Left cardiac atrium (tissue), 4 donors: ENCODE results near the gene SFMBT2. TPM values are rescaled to one million over a fixed set of nuclear protein-coding genes. Genes with fewer than 3 reads are reported as not detected.

Experiments used
- ATAC-seq, 2 donors: fragments of 200-7000 bp; cut with Tn5 transposase; one replicate each; pipeline ENCODE4 v1.9.1; 2020; ENCODE audit warnings: mild to moderate bottlenecking in 2 of 2, moderate library complexity in 2 of 2
- DNase-seq: peaks from one replicate; pipeline ENCODE4 v3.0.0-alpha.2; 2020
- intact Hi-C, 2 donors: fragments of 100-400 bp; cut with DNase I; formaldehyde crosslinking; loops; one replicate each; pipeline versions ENCODE4 v1.14.1 to v1.15.1; 2022 to 2023
- total RNA-seq, 2 donors: library from RNA; stranded (reverse); fragmentation: NEBNext Ultra II Directional; extraction: Animal tissue kit (Norgen Biotek cat#: 25700); gene quantifications; one replicate each; pipeline ENCODE4 v1.2.1, GENCODE V29; 2021
- donor health status: DM: no; HTN: yes; CAD: no.
- donor health status: DM: no; HTN: yes; CAD: no; lungs with severe emphysema.
- donor health status: DM: yes; HTN: yes; CAD: no.
- donor health status: Dilated cardiomyopathy.

The SFMBT2 gene
- total RNA-seq, 2 donors from 2014 or later, result 9.9 to 11.4 TPM

DNA sequence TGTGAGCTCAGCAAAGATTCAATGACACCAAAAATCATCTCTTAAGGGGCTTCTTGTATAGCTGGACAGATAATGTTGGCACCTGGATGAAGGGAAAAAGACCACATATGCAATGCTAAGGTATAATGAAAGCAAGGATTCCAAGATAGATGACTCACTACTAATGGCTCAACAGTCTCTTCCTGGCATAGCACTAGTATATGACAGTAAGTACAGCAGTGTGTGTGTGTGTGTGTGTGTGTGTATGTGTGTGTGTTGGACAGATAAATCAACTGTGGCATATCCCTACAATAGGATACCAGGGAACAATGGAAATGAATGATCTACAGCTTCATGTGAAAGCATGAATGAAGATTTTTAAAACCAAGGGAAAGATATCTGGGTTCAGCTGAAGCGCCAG, 257.1 kb downstream of the SFMBT2 start:
- ATAC-seq (no peak), DNase-seq (no peak)
- intact Hi-C loops, result no loop called here

DNA sequence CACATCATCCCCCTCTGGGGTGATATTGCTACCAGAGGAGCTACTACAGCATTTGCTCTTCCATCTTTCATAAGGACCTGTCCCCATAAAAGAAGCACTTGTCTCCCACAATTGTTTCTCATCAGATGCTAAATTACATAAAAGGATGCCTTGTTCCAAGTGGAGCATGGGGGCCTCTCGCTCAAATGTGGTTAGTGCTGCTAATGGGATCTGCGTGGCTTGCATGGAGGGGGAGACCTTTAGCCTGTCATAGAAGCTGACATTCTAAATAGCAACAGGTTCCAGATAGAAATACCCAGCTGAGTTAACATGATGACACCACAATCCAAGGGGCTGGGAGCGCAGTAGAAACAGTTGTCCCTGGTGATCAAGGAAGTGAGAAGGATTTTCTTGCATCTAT, 257.9 kb downstream of the SFMBT2 start:
- DNase-seq (no peak), ATAC-seq (no peak)
- intact Hi-C loops, result no loop called here

DNA sequence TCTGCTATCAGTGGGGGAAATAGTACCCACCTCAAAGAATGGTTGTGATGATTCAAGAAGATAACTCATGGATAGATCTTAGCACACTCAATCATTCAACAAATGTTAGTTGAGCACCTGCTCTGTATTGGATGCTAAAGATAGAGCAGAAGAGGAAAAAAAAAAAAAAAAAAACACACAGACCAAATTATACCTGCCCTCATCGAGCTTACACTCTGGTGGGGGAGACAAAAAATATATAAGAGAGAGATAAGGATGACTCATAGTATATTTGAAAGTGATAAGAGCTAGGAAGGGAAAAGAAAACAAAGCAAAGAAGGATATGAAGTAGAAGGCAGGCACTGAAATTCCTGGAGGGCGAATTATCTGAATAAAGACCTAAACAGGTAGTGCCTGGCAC, 258.5 kb downstream of the SFMBT2 start:
- DNase-seq (no peak), ATAC-seq (no peak)
- intact Hi-C loops, result no loop called here

DNA sequence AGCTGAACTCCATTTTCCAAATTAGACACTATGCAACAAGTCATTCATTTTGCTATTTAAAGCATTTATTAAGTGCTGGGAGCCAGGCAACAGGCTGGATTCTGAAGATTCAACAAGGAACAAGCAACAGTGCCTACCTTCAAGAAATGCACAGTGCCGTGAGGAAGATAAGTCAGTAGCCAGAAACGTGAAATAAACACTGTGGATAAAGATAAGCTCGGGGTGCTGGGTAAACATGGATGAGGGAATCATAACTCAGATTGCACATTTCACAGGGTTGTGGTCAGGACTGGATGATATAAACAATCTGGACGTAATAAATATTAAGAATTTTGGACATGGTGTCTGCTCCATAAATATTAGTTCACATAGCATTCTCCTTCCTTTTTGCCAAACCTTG, 259.3 kb downstream of the SFMBT2 start:
- DNase-seq (no peak), ATAC-seq (no peak)
- intact Hi-C loops, result no loop called here

DNA sequence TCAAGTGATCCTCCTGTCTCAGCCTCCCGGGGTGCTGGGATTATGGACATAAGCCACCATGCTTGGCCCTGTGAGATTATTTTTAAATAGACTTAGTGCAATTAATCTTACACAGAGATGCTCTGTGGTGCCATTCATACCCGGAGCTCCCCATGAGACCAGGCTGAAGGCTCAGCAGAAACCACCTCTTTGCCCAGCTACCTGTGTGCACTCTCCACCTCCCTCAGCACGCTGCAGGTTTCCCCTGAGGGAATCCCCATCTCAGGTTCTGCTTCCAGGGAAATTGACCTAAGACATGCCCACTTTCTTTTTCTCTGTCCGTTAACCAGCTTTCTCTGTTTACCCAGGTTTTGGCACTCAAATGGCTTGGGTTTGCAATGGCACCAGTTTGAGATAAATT, 260.5 kb downstream of the SFMBT2 start:
- DNase-seq (no peak), ATAC-seq (no peak)
- intact Hi-C loops, result no loop called here

DNA sequence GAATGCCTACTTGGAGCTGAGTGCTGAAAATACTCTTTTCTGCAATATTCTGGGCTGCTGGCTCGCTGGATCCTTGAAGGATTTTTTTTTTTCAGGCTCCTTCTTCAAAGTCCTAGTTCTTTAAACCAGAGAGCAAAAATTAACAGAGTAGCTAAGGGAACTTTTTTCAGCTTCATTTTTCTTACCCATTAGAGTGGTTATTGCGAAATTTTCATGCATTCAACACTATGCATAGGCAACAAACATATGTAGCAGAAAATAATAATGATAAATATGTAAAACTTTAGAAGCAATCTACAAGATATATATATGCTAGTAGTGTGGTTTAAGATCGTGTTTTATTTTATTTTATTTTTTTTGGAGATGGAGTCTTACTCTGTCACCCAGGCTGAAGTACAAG, 264.6 kb downstream of the SFMBT2 start:
- ATAC-seq (no peak), DNase-seq (no peak)
- intact Hi-C loops, result no loop called here

DNA sequence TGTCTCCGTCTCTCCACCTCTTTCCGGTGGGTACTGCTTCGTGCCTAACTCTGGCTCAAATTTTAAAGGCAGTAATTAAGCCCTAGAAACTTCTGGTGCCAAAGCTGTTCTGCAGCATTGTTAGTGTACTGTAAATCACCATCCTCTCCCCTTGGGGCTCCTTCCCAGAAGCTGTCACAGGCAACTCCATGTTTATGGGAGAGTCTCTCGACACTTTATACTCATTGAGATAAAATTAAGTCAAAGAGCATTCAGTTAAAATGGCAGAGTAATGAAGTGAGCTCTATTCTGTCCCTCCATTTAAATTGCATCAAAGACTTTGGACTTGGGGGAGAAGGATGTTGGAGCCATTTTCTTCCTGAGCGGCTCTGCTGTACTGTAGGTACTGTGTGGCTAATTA, 274.8 kb downstream of the SFMBT2 start:
- ATAC-seq (no peak), DNase-seq (no peak)
- intact Hi-C loops, result no loop called here

DNA sequence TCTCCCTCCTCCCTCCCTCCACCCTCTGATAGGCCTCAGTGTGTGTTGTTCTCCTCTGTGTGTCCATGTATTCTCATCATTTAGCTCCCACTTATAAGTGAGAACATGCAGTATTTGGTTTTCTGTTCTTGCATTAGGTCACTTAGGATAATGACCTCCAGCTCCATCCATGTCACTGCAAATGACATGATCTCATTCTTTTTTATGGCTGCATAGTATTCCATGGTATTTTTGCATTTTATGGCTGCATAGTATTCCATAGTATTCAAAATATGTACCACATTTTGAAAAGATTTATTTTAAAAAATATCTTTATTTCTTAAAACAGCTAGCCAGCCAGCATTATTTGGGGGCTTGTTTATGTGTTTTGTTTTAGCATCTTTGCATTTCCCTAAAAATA, 275.6 kb downstream of the SFMBT2 start:
- intact Hi-C loops, result no loop called here
- ATAC-seq (no peak), DNase-seq (no peak)

DNA sequence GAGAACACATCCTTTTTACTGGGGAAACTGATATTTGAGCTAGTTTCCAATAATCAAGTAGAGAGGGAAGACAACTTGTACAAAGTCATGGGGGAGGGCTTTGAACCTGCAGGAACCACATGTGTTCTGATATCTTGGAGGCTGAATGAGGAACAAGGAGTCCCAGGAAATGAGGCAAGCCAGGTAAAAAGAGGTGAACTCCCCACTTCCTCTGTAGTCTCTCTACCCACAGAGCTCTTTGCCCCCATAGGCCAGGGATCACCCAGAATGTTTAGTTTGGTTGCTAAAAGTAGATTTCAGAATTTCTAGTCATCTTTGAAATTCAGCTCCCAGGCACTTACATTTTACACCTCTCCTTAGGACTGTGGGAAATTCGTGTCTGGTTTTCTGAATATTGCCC, 276.4 kb downstream of the SFMBT2 start:
- ATAC-seq, result no peak
- DNase-seq, result no peak
- intact Hi-C loops, result no loop called here

DNA sequence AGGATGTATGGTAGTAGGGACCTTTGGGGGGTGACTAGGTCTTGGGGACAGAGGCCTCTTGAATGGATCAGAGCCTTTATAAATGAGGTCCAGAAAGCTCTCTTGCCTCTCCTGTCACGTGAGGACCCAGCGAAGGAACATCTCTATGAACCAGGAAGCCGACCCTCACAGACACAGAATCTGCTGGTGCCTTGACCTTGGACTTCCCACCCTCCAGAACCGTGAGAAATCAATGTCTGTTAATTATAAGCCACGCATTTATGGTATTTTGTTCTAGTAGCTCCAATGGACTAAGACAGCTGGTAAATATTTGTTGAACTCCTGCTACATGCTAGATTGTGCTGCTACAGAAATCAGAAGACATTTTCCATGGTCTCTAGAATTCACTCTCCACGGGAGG, 276.9 kb downstream of the SFMBT2 start:
- DNase-seq (no peak), ATAC-seq (no peak)
- intact Hi-C loops, result no loop called here

DNA sequence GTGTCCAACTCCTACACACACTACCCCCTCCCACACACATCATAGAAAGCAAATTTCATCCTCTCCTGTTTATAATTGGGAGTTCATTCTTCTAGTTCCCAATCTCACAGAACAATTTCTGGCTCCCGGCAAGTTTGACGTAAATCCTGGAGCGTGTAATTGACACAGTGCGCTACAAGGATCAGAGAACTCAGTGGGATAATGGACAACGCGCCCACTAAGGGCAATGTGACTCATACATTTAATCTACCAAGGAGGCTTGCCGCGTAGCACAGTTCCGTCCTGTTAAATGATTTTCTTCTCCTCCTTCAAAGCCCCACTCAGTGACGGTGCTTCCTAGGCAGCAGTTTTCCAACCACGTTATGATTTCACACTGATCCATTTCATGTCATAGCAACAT, 277.6 kb downstream of the SFMBT2 start:
- intact Hi-C loops, result no loop called here
- no peak for ATAC-seq
- DNase-seq, result no peak

DNA sequence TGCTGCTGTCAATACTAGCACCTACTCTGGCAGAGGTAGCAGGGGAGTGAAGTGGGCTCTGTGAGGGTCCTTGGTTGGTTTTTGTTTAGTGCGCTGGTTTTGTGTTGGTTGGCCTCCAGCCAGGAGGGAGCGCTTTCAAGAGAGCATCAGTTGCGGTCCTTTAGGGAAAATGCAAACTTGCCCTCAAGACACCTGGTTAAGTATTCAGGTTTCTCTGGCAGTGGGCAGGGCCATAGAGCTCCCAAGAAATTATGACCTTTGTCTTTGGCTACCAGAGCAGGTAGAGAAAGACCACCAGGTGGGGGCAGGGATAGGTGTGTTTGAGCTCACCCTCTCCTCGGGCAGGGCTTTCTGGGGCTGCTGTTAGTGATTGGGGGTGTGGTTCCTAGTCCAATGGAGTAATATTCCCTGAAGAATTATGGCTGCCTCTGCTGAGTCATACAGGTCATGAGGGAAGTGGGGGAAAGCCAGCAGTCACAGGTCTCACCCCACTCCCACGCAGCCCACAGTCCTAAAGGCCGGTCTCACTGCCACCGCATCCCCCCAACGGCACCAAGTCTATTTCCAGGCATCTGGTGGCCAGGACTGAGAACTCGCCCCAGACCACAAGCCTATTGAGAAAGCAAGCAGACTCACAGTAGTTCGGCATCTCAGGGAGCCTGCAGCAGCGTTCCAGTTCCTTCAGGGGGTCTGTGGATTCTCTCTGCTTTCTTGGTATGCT, 280.5 kb downstream of the SFMBT2 start:
- ATAC-seq, result no peak
- no peak for DNase-seq
- intact Hi-C loops, result no loop called here

DNA sequence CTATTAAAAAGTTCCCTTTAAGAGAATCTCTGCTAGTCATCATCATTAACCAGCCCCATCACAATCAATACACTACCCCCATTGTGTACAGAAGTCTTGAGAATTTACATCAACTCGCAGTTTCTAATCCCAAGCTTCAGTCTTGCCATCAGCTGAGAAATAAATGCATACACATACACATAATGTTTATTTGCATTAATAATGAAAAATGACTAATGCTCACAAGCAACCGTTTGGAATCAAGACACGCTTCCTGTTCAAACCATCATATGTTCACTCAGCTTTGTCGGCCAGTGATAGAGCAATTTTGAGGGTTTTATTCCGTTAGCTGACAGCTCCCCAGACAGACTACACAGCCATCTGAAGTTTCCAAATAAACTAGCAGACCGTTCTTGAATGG, 287.1 kb downstream of the SFMBT2 start:
- DNase-seq (no peak), ATAC-seq (no peak)
- intact Hi-C loops, result loop anchor here (5.0 kb wide), 2 partner anchors 289 to 294 kb away; partner anchors contain the start of gene SFMBT2 (in 1 of the 2)

DNA sequence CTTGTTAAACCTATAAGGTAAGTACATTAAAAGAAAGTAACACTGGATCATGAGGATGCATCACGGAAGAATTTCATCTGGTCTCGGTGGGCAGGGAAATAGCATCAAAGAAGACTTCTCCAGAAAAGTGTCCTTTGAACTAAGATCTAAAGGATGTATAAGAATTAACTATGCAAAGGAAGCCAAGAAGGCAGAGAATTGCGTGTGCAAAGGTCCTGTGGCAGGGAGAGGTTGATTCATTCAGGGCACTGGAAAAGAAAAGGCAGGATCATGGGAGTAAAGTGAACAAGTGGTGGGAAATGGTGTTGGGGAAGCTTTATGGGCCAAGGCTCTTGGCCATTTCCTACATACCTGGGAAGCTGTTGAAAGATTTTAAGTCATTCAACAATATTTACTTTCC, 288.3 kb downstream of the SFMBT2 start:
- intact Hi-C loops, result loop anchor here (5.0 kb wide), 2 partner anchors 290 to 295 kb away; partner anchors contain the start of gene SFMBT2 (in 1 of the 2)
- DNase-seq, result no peak
- ATAC-seq, result no peak

DNA sequence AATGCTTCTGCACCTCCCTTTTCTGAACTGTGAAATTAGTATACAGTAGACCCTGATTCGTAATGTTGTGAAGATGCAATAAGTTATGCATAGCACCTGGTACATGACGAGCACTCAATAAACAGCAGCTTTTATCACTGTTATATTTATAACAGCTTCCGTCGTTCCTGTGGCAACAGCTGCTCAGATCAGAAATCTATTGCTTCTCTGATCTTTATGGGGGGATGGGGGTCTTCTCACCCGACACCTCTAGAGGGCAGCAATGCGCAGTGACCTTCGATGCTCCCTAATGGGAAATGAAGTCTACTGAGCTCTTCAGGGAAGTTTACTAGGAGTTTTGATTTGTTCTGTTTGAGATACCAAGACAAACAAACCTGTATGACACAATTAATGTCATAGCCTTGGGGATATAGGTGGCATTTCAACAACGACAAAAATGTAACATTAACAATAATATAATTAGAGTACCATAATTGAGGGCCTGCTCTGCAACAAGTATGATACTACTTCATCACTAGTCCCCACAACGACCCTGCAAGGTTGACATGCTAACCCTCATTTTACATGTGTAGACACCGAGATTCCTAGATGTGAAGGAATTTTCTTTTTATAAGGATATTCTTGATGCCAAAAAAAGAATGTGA, 289.6 kb downstream of the SFMBT2 start:
- ATAC-seq (peak; percentile 63 to 70), DNase-seq (peak; percentile 57)
- intact Hi-C loops, result loop anchor here (5.0 kb wide), 2 partner anchors 291 to 296 kb away; partner anchors contain the start of gene SFMBT2 (in 1 of the 2)

DNA sequence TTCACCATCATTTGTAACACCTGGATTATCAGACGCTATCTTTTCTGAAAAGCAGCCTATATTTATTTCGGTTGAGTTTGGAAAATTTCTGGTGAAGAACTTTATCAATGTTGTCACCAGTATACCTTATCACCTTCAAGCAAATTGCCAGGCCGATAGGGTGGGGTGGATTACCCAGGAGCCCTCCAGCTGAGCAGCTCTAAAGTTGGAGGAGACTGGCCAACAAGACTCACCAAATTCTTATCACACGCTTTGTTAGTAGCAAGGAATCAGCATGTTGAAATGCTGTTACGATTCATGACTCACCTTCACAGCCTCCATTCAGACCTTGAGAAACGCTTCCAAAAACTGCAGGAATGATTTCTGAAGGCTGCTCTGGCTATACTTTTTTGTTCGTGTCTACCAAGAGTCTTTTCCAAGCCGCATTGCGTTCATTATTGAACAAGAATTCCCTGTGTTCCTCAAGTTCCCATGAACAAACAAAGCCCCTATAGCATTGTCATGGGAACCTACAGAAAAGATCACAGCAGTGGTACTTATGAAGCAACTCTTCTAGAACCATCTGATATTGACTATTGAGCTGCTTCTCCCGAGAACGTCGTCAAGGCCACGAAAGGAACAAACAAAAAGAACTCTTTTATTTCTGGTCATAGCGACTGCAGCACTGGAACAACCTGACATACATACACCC, 291.4 kb downstream of the SFMBT2 start:
- intact Hi-C loops, result loop anchor here (5.0 kb wide), 2 partner anchors 293 to 298 kb away; partner anchors contain the start of gene SFMBT2 (in 1 of the 2)
- ATAC-seq (no peak), DNase-seq (no peak)

DNA sequence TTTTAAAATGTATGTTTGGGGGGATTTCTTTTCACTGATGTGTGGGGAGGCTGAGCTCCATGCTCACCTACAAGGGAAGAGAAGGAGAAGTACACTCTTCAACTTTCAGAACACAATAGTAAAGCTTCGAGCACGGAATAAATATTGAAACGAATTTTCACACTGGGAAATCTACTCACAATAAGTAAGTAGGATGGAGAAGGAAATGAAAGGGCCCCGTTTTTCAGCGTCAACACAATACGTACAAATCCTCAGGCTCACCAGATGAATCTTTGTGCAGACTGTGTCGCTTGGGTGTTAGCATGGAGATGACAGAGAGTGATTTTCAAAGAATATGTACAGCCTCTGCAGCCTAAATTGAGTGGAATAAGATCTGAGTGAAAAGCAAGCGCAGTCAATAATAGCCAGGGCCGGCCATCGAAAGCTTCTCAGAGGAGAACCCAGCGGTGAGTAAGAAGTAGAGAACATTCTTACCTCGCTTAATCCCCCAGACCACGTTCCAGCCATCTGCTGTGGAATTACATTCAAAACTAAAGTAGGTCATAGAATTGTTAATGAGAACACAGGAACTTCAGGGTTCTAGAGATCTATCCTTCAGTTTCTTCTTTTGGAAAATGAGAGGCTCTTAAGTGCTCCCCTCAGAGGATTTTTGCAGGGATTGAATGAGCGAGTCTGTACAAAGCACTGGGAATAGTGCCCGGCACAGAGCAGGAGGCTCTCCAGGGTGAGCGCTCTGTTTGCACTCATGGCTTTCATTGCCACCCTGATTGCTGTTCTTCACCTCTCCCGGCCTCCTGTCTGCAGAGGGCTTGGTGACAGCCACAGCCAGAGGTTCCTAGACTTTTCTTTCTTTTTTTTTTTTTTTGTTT, 292.8 kb downstream of the SFMBT2 start:
- DNase-seq, result no peak

DNA sequence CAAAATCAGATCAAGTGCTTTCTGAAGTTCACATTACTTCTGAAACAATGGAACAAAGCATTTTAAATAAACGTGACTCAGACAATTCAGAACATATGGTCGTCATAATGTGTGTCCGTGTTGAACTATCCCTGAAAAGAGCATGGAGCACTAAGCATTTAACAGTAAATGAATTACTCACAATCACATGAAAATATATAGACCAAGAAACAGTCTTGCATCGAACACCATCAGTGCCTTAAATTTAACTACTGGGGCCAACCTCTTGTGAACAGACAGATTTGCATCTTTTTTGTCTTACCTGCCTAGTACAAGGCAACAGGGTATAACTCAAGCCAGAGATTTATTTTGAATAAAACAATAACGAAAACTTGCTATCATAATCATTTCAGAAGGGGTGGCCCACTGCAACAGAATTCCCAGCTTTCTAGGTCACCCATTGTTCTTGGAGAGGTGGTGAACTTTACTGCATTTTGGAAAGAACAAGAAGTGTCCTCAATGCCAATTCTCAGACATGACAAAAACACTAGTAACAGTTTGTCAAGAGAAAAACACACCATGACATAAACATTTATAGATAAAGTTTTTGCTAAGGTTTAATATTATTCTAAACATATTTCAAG, 293.5 kb downstream of the SFMBT2 start:
- no peak for ATAC-seq
- no peak for DNase-seq
- intact Hi-C loops, result no loop called here

More for the DNA sequence above, 292.8 kb downstream of the SFMBT2 start:
- ATAC-seq, result no peak
- intact Hi-C loops, result no loop called here

DNA sequence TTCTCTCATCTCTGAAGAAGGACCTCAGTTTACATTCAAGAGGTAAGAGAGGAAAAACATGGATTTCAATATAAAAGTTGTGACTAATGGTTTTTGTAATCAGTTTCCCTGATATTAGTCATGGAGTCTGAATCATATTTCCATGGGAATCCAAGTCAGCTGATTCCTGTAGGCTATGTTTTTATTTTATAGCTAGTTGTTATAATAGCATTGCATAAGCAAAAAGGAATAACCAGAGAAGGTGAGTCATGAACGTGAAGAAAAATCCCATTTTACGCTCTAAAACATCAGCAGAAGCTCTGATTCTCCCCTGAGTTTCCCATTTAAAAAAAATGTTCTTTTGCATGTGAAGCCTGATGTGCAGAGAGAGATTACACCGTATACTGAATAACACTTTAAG, 299.3 kb downstream of the SFMBT2 start:
- ATAC-seq, result no peak
- intact Hi-C loops, result no loop called here
- DNase-seq, result no peak
